ENCODE data around the gene CEP162.
"Not testable (repeated sequence)": the region's sequence is repeated elsewhere in the genome, so short reads cannot be mapped to it uniquely, and the experiment has no call there.

The CEP162 gene

GRCh38 chr6:84141521-84141920 lies 85.9 kb downstream of the CEP162 start:
- no peak for DNase-seq

- DNase-seq: no peak
These were observed 88.1 kb downstream of the CEP162 start for GRCh38 chr6:84139311-84139710.

DNA sequence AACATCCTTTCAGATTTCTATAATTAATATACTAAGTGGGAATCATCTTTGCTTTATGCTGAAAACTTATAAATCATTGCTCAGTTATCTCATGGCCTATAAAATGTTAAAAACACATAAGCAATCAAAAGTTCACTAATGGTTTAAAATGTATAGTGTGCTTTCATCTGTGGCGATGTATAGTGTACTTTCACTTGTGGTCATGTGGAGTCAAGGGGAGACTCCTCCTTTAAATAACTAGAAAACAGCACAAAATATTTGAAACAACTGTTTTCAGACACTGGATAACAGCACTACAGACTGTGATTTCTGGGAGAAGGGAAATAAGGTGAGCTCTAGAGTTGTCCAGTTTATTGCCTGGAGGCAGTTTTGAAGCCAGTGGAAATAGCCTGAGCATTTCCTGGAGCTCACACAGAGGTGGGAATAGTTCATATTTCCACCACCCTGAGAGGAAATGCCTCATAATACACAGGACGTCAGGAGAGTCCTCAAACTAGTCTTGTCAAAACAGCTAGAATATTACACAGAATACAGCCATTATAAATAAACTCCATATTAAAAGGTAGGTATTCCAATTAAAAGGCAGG lies 89.4 kb downstream of the CEP162 start:
- DNase-seq: no peak

DNA sequence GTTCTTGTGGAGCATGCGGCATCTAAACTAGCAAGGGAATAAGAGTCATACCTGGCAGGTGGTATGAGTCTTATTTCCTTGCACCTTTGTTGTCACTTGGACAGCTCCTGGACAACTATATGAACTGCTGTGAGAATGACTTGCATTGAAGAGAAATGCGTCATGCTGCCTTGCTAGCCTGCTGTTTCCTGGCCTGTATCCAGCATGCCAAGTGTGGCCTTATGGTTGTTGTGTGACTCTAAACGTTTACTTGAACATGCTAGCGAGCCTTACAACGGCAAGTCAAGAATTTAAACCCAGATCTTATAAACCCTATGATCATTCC lies 90.4 kb downstream of the CEP162 start:
- DNase-seq: no peak

GRCh38 chr6:84136364-84137050 lies 90.9 kb downstream of the CEP162 start:
- DNase-seq: no peak

DNA sequence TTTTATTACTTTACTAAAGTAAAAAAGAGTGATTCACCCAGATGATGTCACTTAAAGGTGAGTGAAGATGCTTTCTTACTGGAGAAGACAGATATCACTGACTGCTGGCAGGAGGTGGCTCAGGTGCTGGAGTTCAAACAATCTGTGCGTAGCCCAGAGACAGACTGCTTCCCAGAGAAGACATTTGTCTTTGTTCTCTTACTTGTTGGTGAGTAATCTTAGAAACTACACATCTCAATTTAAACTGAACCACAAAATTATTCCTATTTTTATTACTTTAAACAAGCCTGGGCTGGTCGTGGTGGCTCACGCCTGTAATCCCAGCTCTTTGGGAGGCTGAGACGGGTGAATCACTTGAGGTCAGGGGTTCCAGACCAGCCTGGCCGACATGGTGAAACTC lies 92.2 kb downstream of the CEP162 start:
- no peak for DNase-seq

- not testable (repeated sequence) for DNase-seq
These were observed 94.1 kb downstream of the CEP162 start for GRCh38 chr6:84133385-84133784.

- not testable (repeated sequence) for DNase-seq
These were observed 97.9 kb downstream of the CEP162 start for GRCh38 chr6:84129588-84129987.

DNA sequence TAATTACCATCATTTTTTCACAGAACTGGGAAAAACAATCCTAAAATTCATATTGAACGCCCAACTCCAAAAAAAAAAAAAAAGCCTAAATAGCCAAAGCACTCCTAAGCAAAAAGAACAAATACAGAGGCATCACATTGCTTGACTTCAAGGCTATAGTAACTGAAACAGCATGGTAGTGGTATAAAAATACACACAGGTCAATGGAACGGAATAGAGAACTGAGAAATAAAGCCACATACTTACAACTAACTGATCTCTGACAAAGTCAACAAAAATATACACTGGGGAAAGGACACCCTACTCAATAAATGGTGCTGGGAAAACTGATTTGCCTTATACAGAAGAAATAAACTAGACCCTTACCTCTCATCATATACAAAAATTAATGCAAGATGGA lies 104.3 kb downstream of the CEP162 start:
- DNase-seq: no peak

- no peak for DNase-seq
These were observed 108.2 kb downstream of the CEP162 start for GRCh38 chr6:84119277-84119676.

- no peak for DNase-seq
These were observed 109.3 kb downstream of the CEP162 start for GRCh38 chr6:84118191-84118590.

DNA sequence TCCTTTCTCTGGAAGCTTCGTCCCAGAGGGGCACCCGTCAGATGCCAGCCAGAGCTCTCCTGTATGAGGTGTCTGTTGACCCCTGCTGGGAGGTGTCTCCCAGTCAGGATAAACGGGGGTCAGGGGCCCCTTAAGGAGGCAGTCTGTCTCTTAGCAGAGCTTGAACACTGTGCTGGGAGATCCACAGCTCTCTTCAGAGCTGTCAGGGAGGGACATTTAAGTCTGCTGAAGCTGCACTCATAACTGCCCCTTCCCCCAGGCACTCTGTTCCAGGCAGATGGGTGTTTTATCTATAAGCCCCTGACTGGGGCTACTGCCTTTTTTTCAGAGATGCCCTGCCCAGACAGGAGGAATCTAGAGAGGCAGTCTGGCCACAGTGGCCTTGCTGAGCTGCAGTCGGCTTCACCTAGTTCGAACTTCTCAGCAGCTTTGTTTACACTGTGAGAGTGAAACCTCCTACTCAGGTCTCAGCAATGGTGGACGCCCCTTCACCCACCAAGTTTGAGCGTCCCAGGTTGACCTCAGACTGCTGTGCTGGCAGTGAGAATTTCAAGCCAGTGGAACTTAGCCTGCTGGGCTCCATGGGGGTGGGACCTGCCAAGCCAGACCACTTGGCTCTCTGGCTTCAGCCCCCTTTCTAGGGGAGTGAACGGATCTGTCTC lies 112.4 kb downstream of the CEP162 start:
- DNase-seq: not testable (repeated sequence)

GRCh38 chr6:84111351-84111750 lies 116.1 kb downstream of the CEP162 start:
- not testable (repeated sequence) for DNase-seq

- no peak for DNase-seq
These were observed 119.9 kb downstream of the CEP162 start for GRCh38 chr6:84107495-84107894.

- DNase-seq: not testable (repeated sequence)
These were observed 122.1 kb downstream of the CEP162 start for GRCh38 chr6:84105215-84105924.

- DNase-seq: no peak
These were observed 124.4 kb downstream of the CEP162 start for GRCh38 chr6:84103029-84103428.

DNA sequence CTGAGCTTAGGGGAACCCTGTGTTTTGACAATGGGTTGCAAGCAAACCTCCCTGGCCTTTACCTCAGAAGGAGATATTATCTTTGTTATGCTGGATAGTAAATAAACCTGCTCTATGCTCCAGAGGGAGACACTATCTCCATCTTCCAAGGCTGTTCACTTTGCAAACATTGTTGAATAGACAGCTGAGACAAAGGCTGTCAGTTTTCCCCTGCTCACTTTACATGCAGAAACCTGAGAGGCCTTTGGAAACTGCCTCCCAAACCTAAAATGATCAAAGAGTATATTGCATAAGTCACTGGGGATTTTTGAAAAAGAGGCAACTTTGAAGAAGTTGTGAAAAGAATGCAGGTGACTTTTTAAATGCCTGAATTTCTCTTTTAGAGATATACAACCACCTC lies 132.3 kb downstream of the CEP162 start:
- no peak for DNase-seq

GRCh38 chr6:84093441-84094435 lies 133.7 kb downstream of the CEP162 start:
- DNase-seq: no peak

DNA sequence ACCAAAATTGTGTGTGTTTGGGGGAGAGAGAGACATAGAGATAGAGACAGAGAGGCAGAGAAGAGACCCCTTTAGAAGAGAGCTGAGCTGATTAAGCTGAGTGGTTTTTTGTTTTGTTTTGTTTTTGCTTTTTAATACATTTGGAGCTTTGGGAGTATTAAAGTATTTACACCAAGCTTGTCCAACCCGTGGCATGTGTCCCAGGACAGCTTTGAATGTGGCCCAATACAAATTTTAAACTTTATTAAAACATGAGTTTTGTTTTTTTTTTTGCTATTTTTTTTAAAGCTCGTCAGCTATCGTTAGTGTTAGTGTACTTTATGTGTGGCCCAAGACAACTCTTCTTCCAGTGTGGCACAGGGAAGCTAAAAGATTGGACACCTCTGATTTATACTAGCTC lies 137.9 kb downstream of the CEP162 start:
- no peak for DNase-seq

DNA sequence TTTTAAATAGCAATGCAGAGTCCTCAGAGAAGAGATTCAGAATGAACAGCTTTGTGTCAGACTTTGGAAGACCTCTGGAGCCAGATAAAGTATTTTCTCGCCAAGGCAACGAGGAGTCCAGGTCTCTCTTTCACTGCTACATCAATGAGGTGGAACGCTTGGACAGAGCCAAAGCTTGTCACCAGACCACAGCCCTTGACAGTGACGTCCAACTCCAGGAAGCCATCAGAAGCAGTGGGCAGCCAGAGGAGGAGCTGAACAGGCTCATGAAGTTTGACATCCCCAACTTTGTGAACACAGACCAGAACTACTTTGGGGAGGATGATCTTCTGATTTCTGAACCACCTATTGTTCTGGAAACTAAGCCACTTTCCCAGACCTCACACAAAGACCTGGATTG lies 138.4 kb downstream of the CEP162 start:
- DNase-seq: no peak

DNA sequence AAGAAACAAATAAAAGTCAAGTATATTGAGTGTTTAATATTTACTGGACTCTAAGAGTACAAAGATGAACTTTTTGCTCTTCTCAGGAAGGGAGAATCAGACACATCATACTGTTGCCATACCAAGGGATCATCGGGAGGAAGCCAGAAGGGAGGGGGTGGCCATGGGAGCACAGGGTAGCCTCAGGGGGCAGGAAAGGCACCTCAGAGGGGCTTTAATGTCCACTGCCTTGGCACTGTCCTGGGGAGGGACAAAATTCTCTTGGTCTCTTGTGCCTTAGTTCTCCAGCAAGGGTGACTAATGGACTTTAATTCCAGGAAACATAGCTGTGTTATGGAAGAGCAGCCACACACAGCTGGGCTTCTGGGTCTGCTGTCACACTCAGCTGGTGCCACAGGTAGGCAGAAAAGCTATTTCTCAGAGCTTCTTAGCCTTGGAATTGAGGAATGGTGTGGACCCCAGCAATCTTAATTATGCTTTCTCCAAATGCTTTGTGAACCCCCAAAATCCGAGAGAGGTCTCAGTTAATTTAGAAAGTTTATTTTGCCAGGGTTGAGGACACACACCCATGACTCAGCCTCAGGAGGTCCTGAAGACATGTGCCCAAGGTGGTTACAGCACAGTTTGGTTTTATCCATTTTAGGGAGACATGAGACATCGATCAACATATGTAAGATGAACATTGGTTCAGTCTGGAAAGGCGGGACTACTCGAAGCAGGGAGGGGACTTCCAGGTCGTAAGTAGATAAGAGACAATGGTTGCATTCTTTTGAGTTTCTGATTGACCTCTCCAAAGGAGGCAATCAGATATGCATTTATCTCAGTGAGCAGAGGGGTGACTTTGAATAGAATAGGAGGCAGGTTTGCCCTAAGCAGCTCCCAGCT lies 140.7 kb downstream of the CEP162 start:
- no peak for DNase-seq

DNA sequence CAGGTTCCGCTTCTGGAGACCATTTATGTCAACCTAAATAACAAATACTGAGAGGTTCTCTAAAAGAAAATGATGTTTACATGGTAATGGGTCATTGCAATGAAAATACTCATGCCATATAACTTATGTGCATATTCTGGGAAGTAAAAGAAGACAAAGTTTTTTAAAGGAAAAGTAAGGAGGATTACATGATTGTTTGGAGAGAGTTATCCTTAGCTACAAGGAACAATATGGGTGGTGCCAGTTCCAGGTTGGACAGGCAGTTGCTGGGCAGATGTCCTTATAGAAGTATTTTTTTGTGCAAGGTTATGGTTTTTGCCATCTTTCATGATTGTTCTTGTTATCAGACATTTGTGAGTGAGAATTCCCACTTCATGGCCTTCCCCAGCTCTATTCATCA lies 141.4 kb downstream of the CEP162 start:
- DNase-seq: no peak

Data from CD4-positive, alpha-beta T cell treated with Interleukin-21 for 1 hour (primary cell).